K562 (cell line): Measurements from ENCODE around the gene CTU1.

ENCODE experiments used
- ELK1 ChIP-seq: sonication (generic); formaldehyde crosslinking; IDR thresholded peaks from 2 replicates; pipeline ENCODE4 v1.8.1; 2022; ENCODE audit warnings: missing genetic modification reagents
- EZH2 ChIP-seq: IDR thresholded peaks from 2 replicates; pipeline ENCODE4 v1.6.1; 2012; ENCODE audit warnings: low read depth, mild to moderate bottlenecking, inconsistent platforms, low read length, borderline replicate concordance
- HDAC3 ChIP-seq: fragments of 450-650 bp; IDR thresholded peaks from 2 replicates; pipeline ENCODE4 v1.6.1; 2018; ENCODE audit warnings: borderline replicate concordance, mild to moderate bottlenecking, moderate library complexity; ENCODE audit not compliant: partially characterized antibody
- MEIS2 ChIP-seq: fragments of 450-650 bp; IDR thresholded peaks from 2 replicates; pipeline ENCODE4 v1.6.1; 2014; ENCODE audit warnings: mild to moderate bottlenecking; ENCODE audit not compliant: partially characterized antibody
- TAF1 ChIP-seq: IDR thresholded peaks from 2 replicates; pipeline ENCODE4 v1.6.1; 2011; ENCODE audit warnings: mild to moderate bottlenecking, low read length, moderate library complexity; ENCODE audit not compliant: insufficient read depth, control insufficient read depth, severe bottlenecking; ENCODE audit errors: extremely low read depth

- TF ChIP-seq ELK1 (CRISPR knock-in tag) (no peak), MEIS2 (no peak), TAF1 (no peak), EZH2 (no peak), HDAC3 (no peak)
These were observed 11.6 kb downstream of the CTU1 start for GRCh38 chr19:51096473-51097165.
